Lung (tissue), 12 donors: Measurements from ENCODE around the gene SCAMP4. TPM values are rescaled to one million over a fixed set of nuclear protein-coding genes. Genes with fewer than 3 reads are reported as not detected.
A peak's percentile ranks its signal among the peaks of the same experiment; 100 is the strongest.

ENCODE experiments used
- ATAC-seq: fragments of 200-7000 bp; cut with Tn5 transposase; one replicate; pipeline ENCODE4 v1.9.1; 2020; ENCODE audit warnings: moderate number of reproducible peaks; ENCODE audit not compliant: insufficient read depth, low FRiP score
- DNase-seq, 3 donors: peaks; one replicate each; pipeline ENCODE4 v3.0.0-alpha.2; 2013 to 2017
- H3K27ac ChIP-seq, 2 donors: one replicate each; pipeline ENCODE4 v1.5.1; 2013; ENCODE audit warnings: mild to moderate bottlenecking in 2 of 2, moderate library complexity in 2 of 2, control low read depth in 1 of 2, inconsistent platforms in 1 of 2, low read depth in 1 of 2, low read length in 1 of 2
- H3K27me3 ChIP-seq, 3 donors: one replicate each; pipeline ENCODE4 v1.5.1; 2013; ENCODE audit warnings: low read length in 2 of 3; ENCODE audit not compliant: control insufficient read depth in 3 of 3, insufficient read depth in 3 of 3
- H3K36me3 ChIP-seq, 4 donors: one replicate each; pipeline ENCODE4 v1.5.1; 2013; ENCODE audit warnings: low read length in 4 of 4, mild to moderate bottlenecking in 1 of 4, moderate library complexity in 1 of 4; ENCODE audit not compliant: control insufficient read depth in 4 of 4, insufficient read depth in 4 of 4
- H3K4me1 ChIP-seq, 5 donors: one replicate each; pipeline ENCODE4 v1.5.1; 2013; ENCODE audit warnings: low read length in 5 of 5, mild to moderate bottlenecking in 2 of 5, moderate library complexity in 1 of 5; ENCODE audit not compliant: control insufficient read depth in 5 of 5, insufficient read depth in 5 of 5
- H3K4me3 ChIP-seq: one replicate; pipeline ENCODE4 v1.5.1; 2013; ENCODE audit warnings: mild to moderate bottlenecking, control low read depth, moderate library complexity
- H3K9ac ChIP-seq, 2 donors: one replicate each; pipeline ENCODE4 v1.5.1; 2013; ENCODE audit warnings: low read length in 2 of 2, control low read depth in 1 of 2; ENCODE audit not compliant: insufficient read depth in 1 of 2
- H3K9me3 ChIP-seq, 4 donors: one replicate each; pipeline ENCODE4 v1.5.1; 2013; ENCODE audit warnings: low read length in 3 of 4, mild to moderate bottlenecking in 1 of 4, moderate library complexity in 1 of 4; ENCODE audit not compliant: control insufficient read depth in 4 of 4, insufficient read depth in 3 of 4
- CTCF ChIP-seq: IDR thresholded peaks from 2 replicates; pipeline ENCODE4 v1.5.1; 2012; ENCODE audit warnings: mild to moderate bottlenecking; ENCODE audit errors: control extremely low read depth, extremely low read depth
- WGBS, 2 donors: extraction: QIAGEN DNeasy Blood & Tissue Kit; methylation state at CpG; one replicate each; pipeline ENCODE4 v1.1.7; 2013; 5-methylcytosine and 5-hydroxymethylcytosine counted together
- polyA plus RNA-seq, 2 donors: library from polyadenylated mRNA; stranded (reverse); fragments of 200-250 nt; gene quantifications; one replicate each; pipeline ENCODE4 v1.2.1, GENCODE V29; 2013
- total RNA-seq, 2 donors: library from RNA; depleted of rRNA in 1 of 2; stranded (reverse); fragments of >200 nt in 1 of 2; gene quantifications; one replicate each; pipeline ENCODE4 v1.2.1, GENCODE V29; 2014 to 2021
- donor health status: control.
- donor health status: control.
- donor health status: Bipolar disorder and iron deficiency.
- donor health status: healthy.
- donor health status: DM: yes; HTN: yes; CAD: no.

Gene SCAMP4
- total and polyA plus RNA-seq, 4 donors: 45.7 to 86.6 (median 56.2) TPM

GRCh38 chr19:1882786-1883692, 22.2 kb upstream of the SCAMP4 start:
- peaks cover 0 to 12% (median 0%) of the 10 kb centered on the region in 4 donors for H3K36me3 ChIP-seq
- H3K27ac ChIP-seq: peak overlapping the region; percentile 51 to 71
- WGBS, 2 donors: 64 to 75% methylated on average over 25 of the region's 25 CpGs
- H3K9ac ChIP-seq: peak overlapping the region in 1 of 2 donors; percentile 34
- H3K4me3 ChIP-seq: no peak overlapping the region
- peaks cover 0 to 32% (median 9%) of the 10 kb centered on the region in 5 donors for H3K4me1 ChIP-seq
- no peak for DNase-seq
- no peaks in the 10 kb centered on the region for H3K9me3 ChIP-seq
- no peaks in the 10 kb centered on the region for H3K27me3 ChIP-seq
- TF ChIP-seq CTCF: no peak
- ATAC-seq: no peak

- no peak for ATAC-seq
- Histone ChIP-seq H3K27me3 (no peaks in the 10 kb centered on the region), H3K9ac (peak overlapping the region in 1 of 2 donors; percentile 53), H3K36me3 (peaks cover 0 to 12% (median 0%) of the 10 kb centered on the region in 4 donors), H3K4me1 (peaks cover 0 to 32% (median 9%) of the 10 kb centered on the region in 5 donors), H3K4me3 (peak overlapping the region; percentile 96), H3K27ac (peak overlapping the region; percentile 51 to 96), H3K9me3 (no peaks in the 10 kb centered on the region)
- no peak for TF ChIP-seq CTCF
- no peak for DNase-seq
- 20 to 40% methylated on average over 8 of the region's 8 CpGs for WGBS, 2 donors
These were observed 21.4 kb upstream of the SCAMP4 start for GRCh38 chr19:1883784-1884183.

GRCh38 chr19:1884291-1884718, 20.9 kb upstream of the SCAMP4 start:
- no peak for DNase-seq
- peak overlapping the region; percentile 25 to 53 for H3K9ac ChIP-seq
- H3K9me3 ChIP-seq: no peaks in the 10 kb centered on the region
- TF ChIP-seq CTCF: no peak
- H3K4me3 ChIP-seq: peak overlapping the region; percentile 96
- peaks cover 0 to 10% (median 0%) of the 10 kb centered on the region in 4 donors for H3K36me3 ChIP-seq
- H3K27me3 ChIP-seq: no peaks in the 10 kb centered on the region
- peaks cover 0 to 32% (median 9%) of the 10 kb centered on the region in 5 donors for H3K4me1 ChIP-seq
- ATAC-seq: no peak
- WGBS, 2 donors: 4 to 10% methylated on average over 11 of the region's 11 CpGs
- H3K27ac ChIP-seq: peak overlapping the region; percentile 91 to 96
